ENCODE results near the gene PRKCE.

DNA sequence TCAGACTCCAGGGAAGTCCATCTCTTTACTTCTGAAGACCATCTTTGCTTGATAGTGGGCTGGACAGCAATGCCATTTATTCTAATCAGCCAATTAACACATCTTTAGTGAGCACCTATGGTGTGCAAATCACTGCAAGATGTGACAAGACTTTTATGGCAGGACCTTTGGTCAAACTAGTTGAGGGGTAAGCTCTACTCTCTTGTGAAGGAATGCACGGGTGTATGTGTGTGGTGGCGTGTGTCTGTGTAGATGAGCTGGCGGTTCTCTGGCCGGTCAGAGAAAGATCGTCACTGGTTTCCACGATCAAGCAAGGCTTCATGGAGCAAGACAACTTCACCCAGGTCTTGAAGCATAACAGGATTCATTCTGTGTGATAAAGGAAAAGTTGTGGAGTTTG lies 364.6 kb downstream of the PRKCE start:
- TF ChIP-seq, protein P1, sequence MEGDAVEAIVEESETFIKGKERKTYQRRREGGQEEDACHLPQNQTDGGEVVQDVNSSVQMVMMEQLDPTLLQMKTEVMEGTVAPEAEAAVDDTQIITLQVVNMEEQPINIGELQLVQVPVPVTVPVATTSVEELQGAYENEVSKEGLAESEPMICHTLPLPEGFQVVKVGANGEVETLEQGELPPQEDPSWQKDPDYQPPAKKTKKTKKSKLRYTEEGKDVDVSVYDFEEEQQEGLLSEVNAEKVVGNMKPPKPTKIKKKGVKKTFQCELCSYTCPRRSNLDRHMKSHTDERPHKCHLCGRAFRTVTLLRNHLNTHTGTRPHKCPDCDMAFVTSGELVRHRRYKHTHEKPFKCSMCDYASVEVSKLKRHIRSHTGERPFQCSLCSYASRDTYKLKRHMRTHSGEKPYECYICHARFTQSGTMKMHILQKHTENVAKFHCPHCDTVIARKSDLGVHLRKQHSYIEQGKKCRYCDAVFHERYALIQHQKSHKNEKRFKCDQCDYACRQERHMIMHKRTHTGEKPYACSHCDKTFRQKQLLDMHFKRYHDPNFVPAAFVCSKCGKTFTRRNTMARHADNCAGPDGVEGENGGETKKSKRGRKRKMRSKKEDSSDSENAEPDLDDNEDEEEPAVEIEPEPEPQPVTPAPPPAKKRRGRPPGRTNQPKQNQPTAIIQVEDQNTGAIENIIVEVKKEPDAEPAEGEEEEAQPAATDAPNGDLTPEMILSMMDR (IDR thresholded peaks at IDR 0.05; ENCODE audit: low read depth, low read length, missing input control): no peak
- TF ChIP-seq YY1 (IDR thresholded peaks at IDR 0.05) (no peak), GABPA (IDR thresholded peaks at IDR 0.05 in 1 of 2, conservative IDR thresholded peaks at IDR 0.05 in 1 of 2) (no peak)

All from liver (tissue), 3 donors.